GM10847 (cell line): Measurements from ENCODE around the gene CFAP44.

Experiments used
- POLR2A ChIP-seq: IDR thresholded peaks from 2 replicates; pipeline ENCODE4 v1.6.1; 2011; ENCODE audit not compliant: insufficient read length; ENCODE audit errors: extremely low read depth

CFAP44 gene

DNA sequence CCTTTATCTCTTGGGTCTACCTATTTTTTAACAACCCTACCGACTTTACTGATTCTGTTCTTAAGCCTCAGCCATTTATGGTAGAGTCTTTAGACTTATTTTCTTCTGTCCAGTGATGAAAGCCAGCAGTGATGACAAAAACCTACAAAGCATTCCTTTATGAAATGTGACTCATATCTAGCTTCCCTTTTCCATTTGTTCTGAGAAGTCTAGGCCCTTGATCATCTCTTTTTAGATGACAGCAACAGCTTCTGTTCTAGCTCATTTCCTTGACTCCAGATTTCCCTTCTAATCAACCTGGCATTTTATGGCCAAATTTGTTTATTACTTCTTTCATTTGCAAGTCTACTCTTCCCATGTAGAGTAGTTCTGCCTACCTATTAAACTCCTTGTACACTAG, 36.1 kb downstream of the CFAP44 start:
- no peak for TF ChIP-seq POLR2A

DNA sequence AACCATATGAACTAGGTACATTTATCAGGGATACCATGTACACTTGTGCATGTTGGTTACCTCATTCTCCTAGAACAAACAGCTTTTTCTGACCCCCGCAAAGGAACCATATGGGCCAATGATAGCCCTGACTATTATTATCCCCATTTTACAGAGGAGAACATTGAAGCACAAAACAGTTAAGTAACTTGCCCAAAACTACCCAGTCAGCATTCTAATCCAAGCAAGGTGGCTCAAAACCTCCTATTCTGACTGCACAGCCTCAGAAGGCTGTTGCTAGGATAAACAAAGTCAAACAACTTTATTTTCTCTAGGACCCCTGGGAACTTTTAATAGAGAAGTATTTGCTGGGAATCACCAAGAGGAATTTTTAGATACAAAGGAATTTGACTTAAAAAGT, 36.7 kb downstream of the CFAP44 start:
- no peak for TF ChIP-seq POLR2A
